SH-SY5Y (cell line): ENCODE data around the gene LCMT2.

Experiments used
- GATA2 ChIP-seq: IDR thresholded peaks from 2 replicates; pipeline ENCODE4 v1.6.1; 2011; ENCODE audit warnings: mild to moderate bottlenecking, low read depth, low read length
- GATA3 ChIP-seq: IDR thresholded peaks from 2 replicates; pipeline ENCODE4 v1.6.1; 2011; ENCODE audit warnings: low read depth, mild to moderate bottlenecking, low read length, moderate library complexity

- TF ChIP-seq GATA2 (no peak), GATA3 (no peak)
Observed at GRCh38 chr15:43279496-43279895, 50.9 kb downstream of the LCMT2 start.
